Hematopoietic multipotent progenitor cell treated with erythropoietin and hydrocortisone succinate and interleukin-3 and kit ligand, for 17 days (in vitro differentiated cells): ENCODE data around the gene ZNF775.

Source experiments
- DNase-seq: peaks from one replicate; pipeline ENCODE4 v3.0.0-alpha.2; 2015; ENCODE audit warnings: low spot score

Gene ZNF775

GRCh38 chr7:150401424-150401790 is 22.3 kb downstream of the ZNF775 start:
- DNase-seq, result no peak

GRCh38 chr7:150401861-150402631 is 22.9 kb downstream of the ZNF775 start:
- no peak for DNase-seq

- DNase-seq, result no peak
Observed at GRCh38 chr7:150402671-150403321, 23.7 kb downstream of the ZNF775 start.

- no peak for DNase-seq
Observed at GRCh38 chr7:150403376-150404171, 24.4 kb downstream of the ZNF775 start.

GRCh38 chr7:150404172-150404804 is 25.2 kb downstream of the ZNF775 start:
- DNase-seq, result peak; percentile 67

- peak; percentile 85 for DNase-seq
Observed at GRCh38 chr7:150404805-150405583, 25.9 kb downstream of the ZNF775 start.

GRCh38 chr7:150405584-150406311 is 26.6 kb downstream of the ZNF775 start:
- peak; percentile 76 for DNase-seq

GRCh38 chr7:150406312-150406566 is 27.1 kb downstream of the ZNF775 start:
- DNase-seq, result no peak

GRCh38 chr7:150406567-150407421 is 27.7 kb downstream of the ZNF775 start:
- peak; percentile 60 for DNase-seq

- no peak for DNase-seq
Observed at GRCh38 chr7:150407588-150408392, 28.7 kb downstream of the ZNF775 start.

- no peak for DNase-seq
Observed at GRCh38 chr7:150408393-150409299, 29.5 kb downstream of the ZNF775 start.

- no peak for DNase-seq
Observed at GRCh38 chr7:150409300-150410030, 30.3 kb downstream of the ZNF775 start.

GRCh38 chr7:150410131-150410530 is 31.0 kb downstream of the ZNF775 start:
- no peak for DNase-seq

GRCh38 chr7:150410680-150411346 is 31.7 kb downstream of the ZNF775 start:
- no peak for DNase-seq

- no peak for DNase-seq
Observed at GRCh38 chr7:150411606-150412005, 32.5 kb downstream of the ZNF775 start.

GRCh38 chr7:150412016-150412415 is 32.9 kb downstream of the ZNF775 start:
- no peak for DNase-seq
